ENCODE results near the gene TXK.

Gene TXK

DNA sequence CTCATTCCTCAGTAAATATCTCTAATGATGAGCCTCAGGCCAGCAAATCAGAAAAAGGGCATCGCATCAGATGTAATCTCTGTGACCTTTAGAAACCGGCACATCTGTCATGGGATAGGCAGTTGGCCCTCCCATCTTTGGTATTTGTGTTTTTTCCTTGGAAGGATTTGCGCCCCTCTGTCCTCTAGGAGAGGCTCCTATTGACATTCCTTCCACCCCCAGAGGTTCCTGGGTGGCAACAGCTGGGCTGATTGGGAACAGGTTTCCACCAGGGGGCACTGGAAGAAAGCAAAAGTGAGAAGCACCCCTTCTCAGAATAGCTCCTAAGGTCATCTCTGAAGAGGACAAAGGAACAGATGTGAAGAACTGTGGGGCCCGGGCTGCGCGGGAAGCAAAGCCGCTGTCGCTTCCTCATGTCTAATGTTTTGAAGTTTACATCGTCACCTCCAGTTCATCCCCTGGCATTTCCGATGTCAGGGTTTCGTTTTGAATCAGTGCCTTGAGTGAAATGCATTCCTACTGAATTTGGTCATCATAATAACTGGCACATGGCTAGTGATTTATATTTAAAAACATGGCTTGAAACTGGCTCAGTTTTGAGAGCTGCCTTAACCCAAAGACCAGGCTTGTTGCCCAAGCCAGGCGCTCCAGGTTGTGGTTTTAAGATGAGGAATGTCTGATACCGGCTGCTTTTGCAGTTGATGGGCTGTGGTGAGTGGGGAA is 6.2 kb downstream of the TXK start:
- Mint-ChIP-seq H3K36me3 (ENCODE audit: insufficient read depth) (peaks cover 15% of the 10 kb centered on the region), H3K4me3 (peak overlapping the region; percentile 61 to 79), H3K27ac (peak overlapping the region; percentile 87 to 95), H3K4me1 (ENCODE audit: low read depth in 2 of 2) (peaks cover 12 to 61% of the 10 kb centered on the region in 2 donors), H3K27me3 (peaks cover 0 to 15% of the 10 kb centered on the region in 2 donors), H3K9me3 (no peaks in the 10 kb centered on the region)
- DNase-seq, result peak; percentile 41 to 48 (median 42)
- peak; percentile 67 for ATAC-seq (replicated peaks)

- H3K9me3 Mint-ChIP-seq, result no peaks in the 10 kb centered on the region
- H3K27me3 Mint-ChIP-seq, result peaks cover 0 to 15% of the 10 kb centered on the region in 2 donors
- peaks cover 15% of the 10 kb centered on the region for H3K36me3 Mint-ChIP-seq (ENCODE audit: insufficient read depth)
- ATAC-seq (replicated peaks) (no peak), DNase-seq (no peak)
- H3K27ac Mint-ChIP-seq, result peak overlapping the region; percentile 87 to 95
- peak overlapping the region; percentile 61 to 79 for H3K4me3 Mint-ChIP-seq
- H3K4me1 Mint-ChIP-seq (ENCODE audit: low read depth in 2 of 2), result peaks cover 12 to 61% of the 10 kb centered on the region in 2 donors
These were observed 6.8 kb downstream of the TXK start for GRCh38 chr4:48127231-48127630.

DNA sequence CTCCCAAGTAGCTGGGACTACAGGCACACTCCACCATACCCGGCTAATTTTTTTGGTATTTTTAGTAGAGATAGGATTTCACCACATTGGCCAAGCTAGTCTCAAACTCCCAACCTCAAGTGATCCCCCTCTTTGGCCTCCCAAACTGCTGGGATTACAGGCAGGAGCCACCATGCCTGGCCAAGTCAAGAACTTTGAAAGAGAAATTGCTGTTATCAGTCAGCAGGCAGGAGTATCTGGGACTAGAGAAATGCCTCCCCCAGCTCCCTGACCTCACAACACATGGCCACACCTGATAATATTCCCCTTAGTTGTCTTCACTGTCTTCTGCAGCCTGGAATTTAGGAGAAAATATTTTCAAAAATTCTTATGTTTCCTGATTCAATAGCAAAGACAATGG is 7.4 kb downstream of the TXK start:
- H3K4me1 Mint-ChIP-seq (ENCODE audit: low read depth in 2 of 2), result peaks cover 12 to 61% of the 10 kb centered on the region in 2 donors
- ATAC-seq (replicated peaks) (no peak), DNase-seq (no peak)
- H3K36me3 Mint-ChIP-seq (ENCODE audit: insufficient read depth), result peaks cover 8% of the 10 kb centered on the region
- peak overlapping the region; percentile 87 to 95 for H3K27ac Mint-ChIP-seq
- no peak overlapping the region for H3K4me3 Mint-ChIP-seq
- no peaks in the 10 kb centered on the region for H3K9me3 Mint-ChIP-seq
- H3K27me3 Mint-ChIP-seq, result peaks cover 0 to 15% of the 10 kb centered on the region in 2 donors

- H3K4me1 Mint-ChIP-seq (ENCODE audit: low read depth in 2 of 2), result peaks cover 12 to 51% of the 10 kb centered on the region in 2 donors
- no peak for ATAC-seq (replicated peaks)
These were observed 9.2 kb downstream of the TXK start for GRCh38 chr4:48124870-48125269.

GRCh38 chr4:48122756-48123155 is 11.3 kb downstream of the TXK start:
- ATAC-seq (replicated peaks), result no peak
- Mint-ChIP-seq H3K36me3 (ENCODE audit: insufficient read depth) (peaks cover under 1% of the 10 kb centered on the region), H3K9me3 (no peaks in the 10 kb centered on the region), H3K27ac (no peak overlapping the region), H3K4me1 (ENCODE audit: low read depth in 2 of 2) (peaks cover 8 to 45% of the 10 kb centered on the region in 2 donors), H3K4me3 (no peak overlapping the region), H3K27me3 (peaks cover 0 to 15% of the 10 kb centered on the region in 2 donors)
- DNase-seq, result no peak

More at GRCh38 chr4:48124870-48125269, 9.2 kb downstream of the TXK start:
- Mint-ChIP-seq H3K27ac (peak overlapping the region in 1 of 2 donors; percentile 13), H3K9me3 (no peaks in the 10 kb centered on the region), H3K27me3 (peaks cover 0 to 15% of the 10 kb centered on the region in 2 donors), H3K4me3 (no peak overlapping the region), H3K36me3 (ENCODE audit: insufficient read depth) (peaks cover 8% of the 10 kb centered on the region)
- DNase-seq, result no peak

- no peaks in the 10 kb centered on the region for H3K9me3 Mint-ChIP-seq
- H3K36me3 Mint-ChIP-seq (ENCODE audit: insufficient read depth), result no peaks in the 10 kb centered on the region
- no peak for ATAC-seq (replicated peaks)
- peaks cover 5 to 42% of the 10 kb centered on the region in 2 donors for H3K4me1 Mint-ChIP-seq (ENCODE audit: low read depth in 2 of 2)
- no peak overlapping the region for H3K4me3 Mint-ChIP-seq
- H3K27me3 Mint-ChIP-seq, result peaks cover 0 to 15% of the 10 kb centered on the region in 2 donors
- no peak for DNase-seq
- no peak overlapping the region for H3K27ac Mint-ChIP-seq
These were observed 12.9 kb downstream of the TXK start for GRCh38 chr4:48121180-48121579.

- H3K27ac Mint-ChIP-seq, result no peak overlapping the region
- no peak overlapping the region for H3K4me3 Mint-ChIP-seq
- H3K4me1 Mint-ChIP-seq (ENCODE audit: low read depth in 2 of 2), result peaks cover 5 to 39% of the 10 kb centered on the region in 2 donors
These were observed 13.9 kb downstream of the TXK start for GRCh38 chr4:48120132-48120531.

DNA sequence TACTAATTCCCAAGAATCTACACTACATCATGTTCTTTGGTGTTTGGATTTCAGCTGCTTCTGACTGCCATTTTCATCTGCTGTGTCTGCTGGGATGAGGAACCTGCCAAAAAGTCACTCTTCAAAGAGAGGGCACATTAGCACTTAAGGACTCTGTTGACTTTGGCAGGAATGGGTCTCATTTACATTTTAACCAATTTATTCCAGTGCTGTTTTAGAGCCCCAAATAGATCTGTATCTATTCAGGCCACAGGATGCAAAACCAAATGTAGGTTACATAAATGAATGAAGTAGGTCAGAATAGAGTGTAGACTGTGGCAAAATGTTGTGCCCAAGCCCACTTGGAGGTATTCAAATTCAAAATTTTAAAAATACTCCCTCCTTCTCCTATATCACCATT is 14.4 kb downstream of the TXK start:
- no peak for ATAC-seq (replicated peaks)
- H3K4me1 Mint-ChIP-seq (ENCODE audit: low read depth in 2 of 2), result peaks cover 5 to 35% of the 10 kb centered on the region in 2 donors

More at GRCh38 chr4:48120132-48120531, 13.9 kb downstream of the TXK start:
- H3K9me3 Mint-ChIP-seq, result no peaks in the 10 kb centered on the region
- DNase-seq, result no peak
- no peaks in the 10 kb centered on the region for H3K36me3 Mint-ChIP-seq (ENCODE audit: insufficient read depth)
- no peak for ATAC-seq (replicated peaks)
- peaks cover 0 to 15% of the 10 kb centered on the region in 2 donors for H3K27me3 Mint-ChIP-seq

GRCh38 chr4:48118081-48118480 is 16.0 kb downstream of the TXK start:
- Mint-ChIP-seq H3K36me3 (ENCODE audit: insufficient read depth) (no peaks in the 10 kb centered on the region), H3K4me1 (ENCODE audit: low read depth in 2 of 2) (peaks cover 4 to 30% of the 10 kb centered on the region in 2 donors), H3K4me3 (no peak overlapping the region), H3K9me3 (no peaks in the 10 kb centered on the region), H3K27me3 (no peaks in the 10 kb centered on the region), H3K27ac (no peak overlapping the region)
- DNase-seq (no peak), ATAC-seq (replicated peaks) (no peak)

More for the DNA sequence above, 14.4 kb downstream of the TXK start:
- Mint-ChIP-seq H3K27ac (peak overlapping the region in 1 of 2 donors; percentile 25), H3K4me3 (peak overlapping the region in 1 of 2 donors; percentile 22), H3K27me3 (peaks cover 0 to 15% of the 10 kb centered on the region in 2 donors), H3K9me3 (no peaks in the 10 kb centered on the region), H3K36me3 (ENCODE audit: insufficient read depth) (no peaks in the 10 kb centered on the region)
- no peak for DNase-seq

- Mint-ChIP-seq H3K9me3 (no peaks in the 10 kb centered on the region), H3K27me3 (no peaks in the 10 kb centered on the region), H3K4me3 (no peak overlapping the region), H3K36me3 (ENCODE audit: insufficient read depth) (peaks cover 3% of the 10 kb centered on the region), H3K27ac (peak overlapping the region in 1 of 2 donors; percentile 8), H3K4me1 (ENCODE audit: low read depth in 2 of 2) (peaks cover 8 to 38% of the 10 kb centered on the region in 2 donors)
- ATAC-seq (replicated peaks) (no peak), DNase-seq (no peak)
These were observed 17.5 kb downstream of the TXK start for GRCh38 chr4:48116582-48116981.

DNA sequence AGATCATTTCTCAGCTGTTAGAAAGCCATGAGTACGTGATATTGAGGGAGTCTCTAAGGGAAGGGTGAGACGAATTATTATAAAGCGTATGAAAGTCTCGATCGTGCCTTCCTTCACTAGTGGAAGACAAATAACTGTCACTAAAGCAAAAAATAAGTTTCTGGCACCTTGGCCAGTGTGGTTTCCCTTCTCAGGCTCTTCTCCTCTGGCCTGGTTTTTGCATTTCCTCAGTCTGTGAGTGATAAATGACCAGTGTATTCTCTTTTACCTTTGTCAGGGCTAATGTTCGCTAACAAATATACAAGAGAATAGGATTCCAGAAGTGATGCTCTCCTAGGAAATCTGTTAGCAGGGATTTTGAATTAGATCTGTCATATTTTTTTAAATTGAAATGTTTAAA is 19.6 kb downstream of the TXK start:
- DNase-seq, result no peak
- ATAC-seq (replicated peaks), result peak; percentile 62
- H3K27me3 Mint-ChIP-seq, result no peaks in the 10 kb centered on the region
- H3K4me1 Mint-ChIP-seq (ENCODE audit: low read depth in 2 of 2), result peaks cover 8 to 35% of the 10 kb centered on the region in 2 donors
- H3K36me3 Mint-ChIP-seq (ENCODE audit: insufficient read depth), result peaks cover 4% of the 10 kb centered on the region
- peak overlapping the region in 1 of 2 donors; percentile 95 for H3K27ac Mint-ChIP-seq
- H3K9me3 Mint-ChIP-seq, result no peaks in the 10 kb centered on the region
- peak overlapping the region; percentile 39 to 77 for H3K4me3 Mint-ChIP-seq

DNA sequence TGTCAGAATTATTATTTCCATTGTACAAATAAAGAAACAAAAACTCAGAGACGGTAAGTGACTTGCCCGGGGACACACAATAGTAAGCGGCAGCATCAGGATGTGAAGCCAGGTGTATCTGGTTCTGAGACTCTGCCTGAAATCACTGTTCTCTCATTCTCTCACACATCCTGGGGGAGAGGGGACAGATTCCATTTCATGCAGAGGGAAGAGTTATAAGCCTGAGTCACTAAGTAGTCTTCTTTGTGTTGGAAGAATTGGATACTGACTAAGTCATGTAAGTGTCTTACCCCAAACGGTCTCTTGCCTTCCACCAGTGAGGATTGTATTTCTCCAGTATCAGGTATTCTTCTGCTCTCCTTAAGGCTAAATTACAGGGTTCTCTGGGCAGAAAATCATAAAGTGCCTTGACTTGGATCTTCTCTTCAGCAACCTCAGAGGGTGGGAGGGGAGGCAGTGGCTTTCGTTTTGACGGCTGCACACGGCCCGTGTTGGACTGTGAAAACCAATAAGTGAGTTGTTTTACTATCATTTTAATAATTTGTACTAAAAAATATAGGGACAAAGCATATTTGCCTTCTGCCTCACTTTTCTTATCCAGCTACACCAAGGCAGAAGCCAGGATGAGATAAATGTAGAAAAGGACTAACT is 21.9 kb downstream of the TXK start:
- Mint-ChIP-seq H3K36me3 (ENCODE audit: insufficient read depth) (peaks cover 24% of the 10 kb centered on the region), H3K4me1 (ENCODE audit: low read depth in 2 of 2) (peaks cover 8 to 25% of the 10 kb centered on the region in 2 donors), H3K27me3 (no peaks in the 10 kb centered on the region), H3K9me3 (no peaks in the 10 kb centered on the region), H3K27ac (peak overlapping the region in 1 of 2 donors; percentile 95), H3K4me3 (peak overlapping the region in 1 of 2 donors; percentile 77)
- DNase-seq, result no peak
- ATAC-seq (replicated peaks), result peak; percentile 64

GRCh38 chr4:48110452-48110978 is 23.5 kb downstream of the TXK start:
- Mint-ChIP-seq H3K27ac (peak overlapping the region in 1 of 2 donors; percentile 10), H3K4me1 (ENCODE audit: low read depth in 2 of 2) (peaks cover 8 to 16% of the 10 kb centered on the region in 2 donors), H3K27me3 (no peaks in the 10 kb centered on the region), H3K36me3 (ENCODE audit: insufficient read depth) (peaks cover 25% of the 10 kb centered on the region), H3K4me3 (no peak overlapping the region), H3K9me3 (no peaks in the 10 kb centered on the region)
- no peak for DNase-seq
- no peak for ATAC-seq (replicated peaks)
